HG03025 (cell line): ENCODE data around the gene SNX9.
A peak's percentile ranks its signal among the peaks of the same experiment; 100 is the strongest.
"Not testable (repeated sequence)": the region's sequence is repeated elsewhere in the genome, so short reads cannot be mapped to it uniquely, and the experiment has no call there.

ENCODE experiments used
- ATAC-seq: cut with Tn5 transposase; IDR thresholded peaks from one replicate; pipeline ENCODE4 v1.9.1; 2021; ENCODE audit warnings: mild to moderate bottlenecking, moderate library complexity; ENCODE audit not compliant: unreplicated experiment, low FRiP score

Gene SNX9

DNA sequence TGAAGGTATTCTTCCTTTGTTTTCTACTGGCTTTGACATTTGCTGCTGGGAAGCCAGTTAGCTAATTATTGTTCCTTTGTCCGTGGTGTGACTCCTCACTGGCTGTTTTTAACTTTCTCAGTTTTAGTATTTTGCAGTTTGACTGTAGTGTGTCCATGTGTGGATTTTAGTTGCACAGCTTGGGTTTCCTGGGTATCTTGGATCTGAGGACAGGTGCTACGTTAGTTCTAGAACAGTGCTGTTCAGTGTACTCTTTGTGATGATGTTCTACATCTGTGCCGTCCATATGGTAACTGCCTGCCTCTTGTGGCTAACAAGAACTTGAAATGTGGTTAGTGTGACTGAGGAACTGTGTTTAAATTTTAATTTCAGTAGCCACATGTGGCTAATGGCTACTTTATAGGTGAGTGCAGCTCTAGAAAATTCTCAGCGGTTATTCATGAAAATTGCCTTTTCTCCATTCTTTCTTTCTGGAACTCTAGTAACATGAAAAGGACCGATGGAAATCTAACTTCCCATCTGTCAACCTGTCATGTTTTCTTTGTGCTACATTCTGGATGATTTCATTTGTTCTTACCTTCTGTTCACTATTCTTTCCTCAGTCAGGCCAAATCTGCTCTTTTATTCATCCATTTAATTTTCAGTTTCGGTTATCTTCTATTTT is 7.4 kb downstream of the SNX9 start:
- peak; percentile 85 for ATAC-seq

DNA sequence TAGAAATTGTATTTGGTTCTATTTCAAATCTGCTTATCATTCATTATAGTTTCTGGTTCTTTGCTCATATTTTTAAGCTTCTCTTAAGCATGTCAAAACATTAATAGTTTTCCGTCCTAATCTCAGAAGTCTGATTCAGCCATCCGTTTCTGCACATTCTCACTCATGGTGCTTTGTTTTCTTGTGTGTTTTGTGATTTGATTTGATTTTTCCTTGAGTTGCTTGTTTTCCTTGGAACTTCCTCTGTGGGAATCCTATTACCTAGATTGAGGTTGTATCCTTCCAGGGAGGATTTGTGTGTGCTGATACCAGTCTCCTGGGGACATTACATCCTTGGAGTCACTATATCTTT is 7.9 kb downstream of the SNX9 start:
- ATAC-seq: no peak

DNA sequence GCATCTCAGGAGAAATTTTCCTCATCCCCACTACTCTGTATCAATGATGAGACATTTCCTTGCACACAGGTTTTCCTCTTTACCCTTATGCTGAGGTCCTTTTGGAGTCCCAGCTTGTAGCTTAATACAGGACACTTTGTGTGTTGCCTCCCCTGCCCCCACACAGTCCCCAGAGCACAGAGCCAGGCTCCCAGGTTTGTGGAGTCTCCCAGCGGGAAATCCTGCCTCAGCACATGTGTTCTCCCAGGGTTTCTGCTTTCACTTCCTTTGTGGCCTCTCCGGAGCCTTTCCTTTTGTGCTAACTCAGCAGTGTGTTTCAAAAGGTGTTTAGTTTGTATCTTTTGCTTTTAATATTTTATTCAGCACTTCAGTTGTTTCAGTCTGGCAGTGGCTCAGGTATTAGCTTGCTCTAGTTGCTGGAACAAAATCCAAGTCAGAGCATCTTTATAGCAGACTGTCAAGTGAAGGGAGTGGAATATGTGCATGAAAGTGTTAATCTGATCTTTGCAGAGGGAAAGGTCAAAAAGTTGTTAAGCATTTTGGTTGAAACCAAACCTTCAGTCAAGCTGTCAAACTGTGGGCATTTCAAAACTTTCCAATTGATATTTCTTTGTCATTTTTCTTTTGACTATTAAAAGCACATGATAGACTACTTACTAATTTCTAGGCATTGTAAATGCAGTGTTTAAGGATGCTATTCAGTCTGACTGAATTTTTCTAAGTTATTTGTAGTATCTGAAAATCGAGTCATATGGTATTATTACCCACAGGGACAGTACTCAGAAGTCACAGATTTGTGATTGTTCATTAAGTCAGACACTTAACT is 8.6 kb downstream of the SNX9 start:
- ATAC-seq: no peak

DNA sequence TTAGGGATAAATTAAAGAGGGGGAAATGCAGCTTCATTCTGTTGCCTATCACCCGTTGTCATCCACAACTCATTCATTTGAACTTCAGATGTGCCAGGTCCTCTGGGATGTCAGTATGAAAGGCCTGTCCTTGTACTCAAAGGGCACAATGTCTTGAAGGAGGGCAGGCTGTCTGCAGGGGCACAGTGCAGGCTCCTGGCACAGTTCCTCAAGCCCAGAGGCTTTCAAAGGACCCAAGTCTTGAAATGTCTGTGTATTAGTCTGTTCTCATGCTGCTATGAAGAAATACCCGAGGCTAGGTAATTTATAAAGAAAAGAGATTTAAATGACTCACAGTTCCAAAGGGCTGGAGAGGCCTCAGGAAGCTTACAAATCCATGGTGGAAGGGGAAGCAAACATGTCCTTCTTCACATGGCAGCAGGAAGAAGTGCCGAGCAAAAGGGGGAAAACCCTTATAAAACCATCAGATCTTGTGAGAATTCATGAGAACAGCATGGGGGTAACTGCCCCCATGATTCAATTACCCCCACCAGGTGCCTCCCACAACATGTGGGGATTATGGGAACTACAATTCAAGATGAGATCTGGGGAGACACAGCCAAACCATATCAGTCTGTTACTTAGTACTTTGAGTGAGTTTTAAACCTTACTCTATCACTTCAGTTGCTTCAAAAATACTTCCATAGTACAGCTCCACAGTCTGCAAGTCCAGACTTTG is 9.4 kb downstream of the SNX9 start:
- ATAC-seq: no peak

DNA sequence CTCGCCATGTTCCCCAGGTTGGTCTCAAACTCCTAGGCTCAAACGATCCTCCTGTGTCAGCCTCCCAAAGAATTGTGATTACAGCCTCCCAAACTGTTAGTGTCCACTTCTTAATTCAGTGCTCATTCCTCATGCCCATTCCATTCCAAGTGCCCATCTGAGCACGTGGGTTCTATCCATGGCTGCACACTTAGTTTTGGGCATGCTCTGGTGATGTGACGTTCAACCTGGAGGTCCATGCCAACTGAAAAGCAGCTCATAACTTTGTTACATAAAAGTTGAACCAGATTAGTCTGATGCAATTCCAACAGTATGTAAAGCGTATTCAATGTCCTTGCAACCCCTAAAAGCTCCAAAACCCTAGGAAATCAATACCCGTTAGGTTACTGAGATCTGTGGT is 11.5 kb downstream of the SNX9 start:
- ATAC-seq: no peak

DNA sequence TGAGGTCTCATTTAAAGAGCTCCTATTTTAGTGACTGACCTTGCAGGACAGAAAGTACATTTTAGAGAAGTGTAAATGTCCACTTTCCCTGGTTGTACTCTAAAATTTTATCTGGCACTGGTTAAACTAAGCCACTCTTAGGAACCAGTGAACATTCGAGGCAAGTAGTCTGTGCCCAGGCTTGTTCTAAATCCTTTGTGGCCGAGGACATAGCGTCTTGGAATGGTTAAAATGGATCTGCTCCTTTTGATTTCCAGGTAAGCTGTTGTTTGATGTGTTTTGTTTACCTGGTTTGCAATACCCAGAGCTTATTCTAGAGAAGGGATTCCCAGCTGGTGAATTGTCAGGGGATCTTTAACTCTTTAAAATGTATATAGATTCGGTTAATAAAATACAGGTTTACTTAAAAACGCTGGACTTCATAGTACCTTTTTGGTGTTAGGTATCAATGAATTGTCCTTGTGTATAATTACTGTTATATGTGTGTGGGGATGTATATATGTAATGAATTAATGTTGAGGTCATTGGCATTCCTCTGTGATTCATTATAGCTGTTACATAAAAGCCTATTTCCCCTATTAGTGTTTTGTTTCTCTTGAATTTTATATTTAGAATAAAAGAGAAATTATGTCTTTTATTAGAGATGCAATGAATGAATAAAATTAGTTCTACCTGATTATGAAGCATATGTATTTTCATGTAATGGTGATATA is 15.8 kb downstream of the SNX9 start:
- no peak for ATAC-seq

DNA sequence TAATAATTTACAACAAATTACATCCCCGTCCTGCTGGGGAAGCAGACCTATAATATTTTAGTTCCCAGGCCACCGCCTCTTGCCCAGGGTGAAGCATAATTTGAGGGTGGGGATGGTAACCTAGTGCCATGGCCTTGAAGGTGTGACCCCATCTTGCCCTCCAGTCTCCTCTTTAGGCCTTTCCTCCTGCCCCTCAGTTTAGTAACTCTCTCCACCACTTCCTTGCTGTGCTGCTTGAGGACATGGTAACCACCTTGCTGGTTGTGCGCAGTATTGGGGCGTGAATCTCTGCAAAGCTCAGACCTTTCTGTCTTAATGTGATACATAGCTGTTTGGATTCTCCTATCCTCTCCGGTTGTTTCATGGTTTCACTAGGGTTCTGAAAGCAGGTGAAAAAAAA is 16.6 kb downstream of the SNX9 start:
- no peak for ATAC-seq

DNA sequence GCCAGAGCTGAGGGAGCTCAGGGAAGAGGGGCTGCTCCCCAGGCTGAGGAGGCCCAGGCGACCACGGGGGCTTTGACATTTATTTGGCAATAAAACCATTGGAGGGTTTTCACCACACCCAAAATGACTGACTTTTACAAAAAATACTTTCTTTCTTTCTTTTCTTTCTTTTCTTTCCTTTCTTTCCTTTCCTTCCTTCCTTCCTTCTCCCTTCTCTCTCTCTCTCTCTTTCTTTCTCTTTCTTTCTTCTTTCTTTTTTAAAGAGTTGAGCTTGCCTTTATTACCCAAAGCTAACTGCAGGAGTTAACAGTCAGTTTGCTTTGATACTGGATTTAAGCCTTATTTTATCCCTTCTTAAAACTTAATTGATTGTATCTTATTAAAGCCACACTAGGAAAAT is 17.2 kb downstream of the SNX9 start:
- no peak for ATAC-seq

DNA sequence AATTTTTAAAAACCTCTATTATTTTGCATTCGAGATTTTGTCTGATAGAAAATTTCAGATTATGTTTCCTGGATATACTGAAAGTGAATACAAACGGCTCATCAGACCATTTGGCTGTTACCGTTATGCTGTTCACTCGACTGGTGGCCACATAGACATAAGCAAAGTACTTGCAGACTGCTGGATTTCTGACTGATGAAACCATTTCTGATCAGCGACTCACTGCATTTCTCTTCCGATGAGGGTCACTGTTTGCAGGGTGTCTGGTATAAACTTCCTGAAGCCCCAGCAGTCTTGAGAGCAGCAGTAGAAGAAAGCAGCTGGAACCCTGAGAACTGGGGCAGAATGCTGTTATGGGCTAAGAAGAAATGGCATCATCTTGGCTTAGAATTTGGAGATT is 17.7 kb downstream of the SNX9 start:
- no peak for ATAC-seq

DNA sequence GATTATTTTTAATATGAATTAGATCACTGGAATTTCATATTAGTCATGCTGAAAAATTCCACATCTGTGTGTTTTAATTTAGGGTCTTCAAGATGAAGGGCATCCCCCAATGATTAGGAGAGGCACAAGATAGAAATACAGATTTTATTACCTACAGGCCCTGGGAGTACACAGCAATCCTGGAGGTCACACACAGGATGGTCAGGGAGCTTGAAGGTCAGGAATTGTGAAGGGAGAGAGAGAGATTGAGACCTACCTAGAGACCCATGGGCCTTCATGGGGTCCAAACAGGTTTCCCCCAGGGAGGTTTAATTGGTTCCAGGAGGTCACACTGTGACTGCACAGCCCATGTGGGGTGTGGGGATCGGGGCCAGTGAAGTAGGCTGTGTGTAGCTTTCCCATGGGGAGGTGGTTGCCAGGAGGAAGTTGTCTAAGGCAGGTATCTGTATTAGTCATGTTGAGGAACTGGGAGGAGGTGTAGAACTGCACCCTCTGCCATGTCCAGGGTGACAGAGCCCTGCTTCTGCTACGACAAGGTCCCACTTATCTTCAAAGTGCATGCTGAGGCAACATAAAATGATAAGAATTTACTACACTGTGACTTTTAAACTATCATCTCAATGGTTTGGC is 18.3 kb downstream of the SNX9 start:
- peak; percentile 88 for ATAC-seq

DNA sequence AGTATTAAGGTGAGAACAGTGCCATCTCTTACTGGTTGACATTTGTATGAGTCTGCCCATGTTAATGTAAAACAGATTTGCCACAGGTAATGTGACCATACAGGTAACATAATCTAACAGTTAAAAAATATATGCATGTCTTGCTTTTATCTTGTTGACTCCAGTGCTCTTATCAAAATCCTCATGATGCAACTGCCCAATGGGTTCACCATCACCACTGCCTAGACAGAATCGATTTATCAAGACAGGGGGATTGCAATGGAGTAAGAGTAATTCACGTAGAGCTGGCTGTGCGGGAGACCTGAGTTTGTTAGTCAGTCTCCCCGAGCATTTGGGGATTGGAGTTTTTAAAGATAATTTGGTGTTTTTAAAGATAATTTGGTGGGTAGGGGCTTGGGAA is 19.2 kb downstream of the SNX9 start:
- ATAC-seq: no peak

DNA sequence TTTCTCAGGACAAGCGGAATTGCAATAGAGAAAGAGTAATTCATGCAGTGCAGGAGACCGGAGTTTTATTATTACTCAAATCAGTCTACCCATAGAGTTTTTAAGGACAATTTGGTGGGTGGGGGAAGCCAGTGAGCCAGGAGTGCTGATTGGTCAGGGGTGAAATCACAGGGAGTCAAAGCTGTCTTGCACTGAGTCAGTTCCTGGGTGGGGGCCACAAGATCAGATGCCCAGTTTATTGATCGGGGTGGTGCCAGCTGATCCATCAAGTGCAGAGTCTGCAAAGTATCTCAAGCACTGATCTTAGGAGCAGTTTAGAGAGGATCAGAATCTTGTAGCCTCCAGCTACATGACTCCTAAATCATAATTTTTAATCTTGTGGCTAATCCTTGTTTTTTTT is 21.1 kb downstream of the SNX9 start:
- not testable (repeated sequence) for ATAC-seq

DNA sequence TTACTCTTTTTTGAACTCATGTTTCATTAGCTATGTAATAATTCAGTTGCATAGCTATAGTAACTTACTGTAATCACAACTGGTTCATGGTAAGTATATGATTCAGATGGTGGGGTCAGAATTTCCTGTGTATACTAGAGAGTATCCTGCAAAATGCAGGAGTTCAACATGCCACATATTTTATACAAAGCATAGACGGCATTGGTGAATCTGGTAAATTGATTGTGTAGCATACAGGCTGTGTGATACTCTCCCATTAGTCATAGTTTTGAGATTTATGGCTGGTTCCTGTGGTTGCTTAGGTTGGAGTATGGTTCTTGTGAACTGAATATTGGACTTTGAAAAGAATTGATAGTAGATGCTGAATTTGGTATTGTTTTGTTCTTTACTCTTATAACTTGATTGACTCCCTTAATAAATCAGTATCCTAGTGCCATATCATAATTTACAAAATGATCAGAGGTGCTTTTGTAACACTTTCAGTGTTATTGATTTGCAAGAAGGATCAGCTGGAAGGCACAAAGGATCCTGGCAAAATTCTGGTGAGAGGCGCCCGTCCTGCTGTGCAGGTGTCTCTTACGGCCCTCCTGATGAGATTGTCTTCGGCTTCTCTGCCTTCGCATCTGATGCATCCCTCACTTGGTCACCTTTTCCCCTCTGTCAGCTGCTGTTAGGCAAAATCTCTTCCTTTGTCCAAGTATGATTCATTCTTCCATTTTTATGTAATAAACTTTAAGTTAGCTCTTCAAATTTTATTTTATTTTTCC is 22.6 kb downstream of the SNX9 start:
- ATAC-seq: no peak

DNA sequence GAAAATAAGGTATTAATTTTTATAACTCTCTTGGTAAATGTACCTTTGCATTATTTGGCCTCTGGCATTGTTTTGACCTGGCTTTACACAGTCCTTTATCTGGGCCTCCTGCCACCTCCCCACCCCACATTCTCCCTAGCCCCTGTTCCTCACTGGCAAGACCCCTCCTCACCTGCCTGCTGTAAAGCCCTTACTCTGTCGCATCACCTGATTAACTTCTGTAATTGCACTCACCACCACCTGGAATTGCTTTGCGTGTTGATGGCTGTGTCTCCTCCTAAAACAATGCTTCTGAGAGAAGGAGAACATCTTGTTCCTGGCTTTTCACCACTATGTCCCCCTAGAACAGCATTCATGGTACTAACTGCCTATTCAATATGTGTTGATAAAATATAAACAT is 24.8 kb downstream of the SNX9 start:
- no peak for ATAC-seq

DNA sequence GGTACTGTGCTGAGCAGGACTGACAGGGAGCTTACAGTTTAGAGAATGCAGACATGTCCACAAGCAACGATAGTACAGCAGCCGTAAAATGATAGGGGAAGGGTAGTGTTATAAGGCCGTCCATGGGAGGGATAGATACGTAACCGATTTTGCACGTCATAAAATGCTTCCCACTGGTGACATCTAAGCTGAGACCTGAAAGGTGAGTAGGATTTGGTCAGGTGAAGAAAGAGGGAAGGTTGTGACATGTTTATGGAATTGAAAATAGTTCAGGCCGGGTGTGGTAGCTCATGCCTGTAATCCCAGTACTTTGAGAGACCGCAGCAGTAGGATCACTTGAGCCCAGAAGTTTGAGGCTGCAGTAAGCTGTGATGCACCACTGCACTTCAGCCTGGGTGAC is 25.6 kb downstream of the SNX9 start:
- no peak for ATAC-seq

DNA sequence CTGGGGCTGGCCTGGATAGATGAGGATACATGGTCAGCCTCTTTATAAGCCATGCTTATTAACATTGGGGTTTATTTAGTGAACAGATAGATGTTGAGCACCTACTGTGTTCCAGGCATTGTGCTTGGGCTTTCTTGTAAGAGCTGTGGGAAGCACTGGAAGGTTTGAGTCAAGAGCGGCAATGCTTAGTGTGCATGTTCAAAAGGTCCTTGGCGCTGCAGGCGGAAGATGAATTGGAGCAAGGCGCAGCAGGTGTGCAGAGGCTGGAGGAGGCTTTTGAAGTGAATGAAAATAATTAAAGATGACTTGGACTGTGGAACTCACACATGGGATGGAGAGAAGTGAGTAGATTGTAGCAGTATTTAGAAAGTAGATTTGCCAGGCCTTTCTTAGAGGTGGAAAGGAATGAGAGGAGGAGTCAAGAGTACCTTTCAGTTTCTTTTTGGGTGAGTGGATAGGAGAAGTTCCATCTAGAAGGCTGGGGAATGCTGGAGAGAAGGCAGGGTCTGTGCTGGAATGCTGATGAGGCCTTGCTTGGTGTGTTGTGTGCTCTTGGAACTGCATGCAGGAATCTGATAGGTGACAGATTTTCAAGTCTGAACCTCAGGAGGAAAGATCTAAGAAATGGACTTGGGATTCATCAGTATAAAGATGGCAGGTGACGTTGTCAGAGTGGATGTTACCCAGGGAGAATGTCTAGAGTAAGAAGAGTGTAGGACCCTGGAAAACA is 26.4 kb downstream of the SNX9 start:
- ATAC-seq: no peak

DNA sequence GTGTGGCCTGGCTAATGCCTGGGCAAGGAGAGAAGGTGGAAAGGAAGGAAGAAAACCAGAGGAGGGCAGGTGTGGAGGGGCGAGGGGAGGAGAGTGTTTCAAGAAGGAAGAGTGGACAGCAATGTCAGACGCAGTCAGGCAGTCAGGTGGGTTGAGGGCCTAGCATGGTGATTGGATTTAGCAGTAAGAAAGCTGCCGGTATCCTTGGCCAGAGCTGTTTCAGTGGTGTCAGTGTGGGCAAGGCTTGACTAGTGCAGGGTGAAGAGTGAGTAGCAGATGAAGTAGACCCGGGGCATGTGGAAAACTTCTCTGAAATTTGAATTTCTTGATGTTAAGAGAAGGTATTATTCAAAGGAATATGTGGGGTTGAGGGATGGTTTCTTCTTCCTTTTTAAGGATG is 27.0 kb downstream of the SNX9 start:
- ATAC-seq: no peak

DNA sequence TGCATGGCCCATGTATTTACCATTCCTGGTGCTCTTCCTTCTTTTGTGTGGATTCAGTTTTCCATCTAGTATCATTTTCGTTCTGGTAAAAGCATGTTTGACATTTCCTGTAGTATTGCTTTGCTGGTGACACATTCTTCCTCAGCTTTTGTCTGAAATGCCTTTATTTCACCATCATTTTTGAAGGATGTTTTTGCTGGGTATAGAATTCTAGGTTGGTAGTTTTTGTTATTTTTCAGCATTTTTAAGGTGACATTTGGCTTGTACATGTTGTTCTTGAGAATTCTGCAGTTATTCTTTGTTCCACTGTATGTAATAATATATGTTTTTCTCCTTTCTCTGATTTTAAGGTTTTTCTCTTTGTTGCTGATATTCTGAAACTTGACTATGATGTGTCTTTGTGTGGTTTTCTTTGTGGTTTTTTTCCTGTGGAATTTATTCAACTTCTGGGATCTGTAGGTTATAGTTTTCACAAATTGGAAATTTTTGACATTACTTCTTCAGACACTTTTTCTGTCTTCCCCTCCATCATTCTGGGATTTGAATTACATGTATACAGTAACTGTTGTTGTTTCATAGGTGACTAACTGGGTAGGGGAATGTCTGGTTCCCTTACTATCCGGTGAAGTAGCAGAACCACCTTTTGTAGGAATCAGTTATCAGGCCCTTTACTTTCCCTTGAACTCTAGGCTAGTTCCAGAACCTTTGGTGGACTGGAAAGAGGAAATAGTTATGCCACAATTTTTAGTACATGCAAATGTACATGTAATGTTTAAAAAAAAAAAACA is 30.2 kb downstream of the SNX9 start:
- no peak for ATAC-seq
